HepG2 (cell line): ENCODE results near the gene ZNF442. TPM values are rescaled to one million over a fixed set of nuclear protein-coding genes. Genes with fewer than 3 reads are reported as not detected.

Experiments used
- ATRX ChIP-seq: sonication (generic); formaldehyde crosslinking; IDR thresholded peaks from 2 replicates; pipeline ENCODE4 v1.4.0; 2020; ENCODE audit warnings: missing genetic modification reagents, borderline replicate concordance
- EHMT2 ChIP-seq: fragments of 200-600 bp; sonication (generic); IDR thresholded peaks from 2 replicates; pipeline ENCODE4 v1.7.0; 2017; ENCODE audit warnings: antibody characterized with exemption, low read depth, low read length, borderline replicate concordance
- FOXK2 ChIP-seq: fragments of 450-650 bp; IDR thresholded peaks from 2 replicates; pipeline ENCODE4 v1.6.1; 2016
- GFI1 ChIP-seq: sonication (generic); formaldehyde crosslinking; IDR thresholded peaks from 2 replicates; pipeline ENCODE4 v1.5.0; 2020; ENCODE audit warnings: missing genetic modification reagents, mild to moderate bottlenecking, borderline replicate concordance
- ISL2 ChIP-seq: sonication (generic); formaldehyde crosslinking; IDR thresholded peaks from 2 replicates; pipeline ENCODE4 v1.5.0; 2020; ENCODE audit warnings: missing genetic modification reagents
- KLF11 ChIP-seq: IDR thresholded peaks from 2 replicates; pipeline ENCODE4 v1.6.1; 2016; ENCODE audit warnings: missing compliant biosample characterization
- MAFK ChIP-seq, 2 experiments: IDR thresholded peaks in 1 of 2; conservative IDR thresholded peaks in 1 of 2; 2 replicates each; pipeline ENCODE4 v1.6.1; 2011; ENCODE audit warnings: improper control_type of control experiment in 2 of 2, low read length in 2 of 2
- MEIS1 ChIP-seq: sonication (generic); formaldehyde crosslinking; IDR thresholded peaks from 2 replicates; pipeline ENCODE4 v1.9.0; 2021; ENCODE audit warnings: mild to moderate bottlenecking, missing genetic modification reagents, moderate library complexity, borderline replicate concordance
- MEIS2 ChIP-seq: sonication (generic); formaldehyde crosslinking; IDR thresholded peaks from 2 replicates; pipeline ENCODE4 v1.9.0; 2021; ENCODE audit warnings: mild to moderate bottlenecking, missing genetic modification reagents
- NFE2L1 ChIP-seq: sonication (generic); formaldehyde crosslinking; IDR thresholded peaks from 2 replicates; pipeline ENCODE4 v1.4.0; 2020; ENCODE audit warnings: missing genetic modification reagents, mild to moderate bottlenecking, borderline replicate concordance
- POLR2A ChIP-seq, 2 experiments: IDR thresholded peaks; 2 replicates each; pipeline ENCODE4 v1.6.1; 2011; ENCODE audit warnings: low read depth in 2 of 2, low read length in 2 of 2, mild to moderate bottlenecking in 1 of 2, moderate library complexity in 1 of 2; ENCODE audit not compliant: insufficient read depth in 1 of 2
- RXRB ChIP-seq: IDR thresholded peaks from 2 replicates; pipeline ENCODE4 v1.6.1; 2016; ENCODE audit warnings: borderline replicate concordance, missing genetic modification reagents, missing compliant biosample characterization
- TBP ChIP-seq: sonication (generic); formaldehyde crosslinking; IDR thresholded peaks from 2 replicates; pipeline ENCODE4 v1.5.0; 2020; ENCODE audit warnings: missing genetic modification reagents
- TCF7 ChIP-seq: sonication (generic); IDR thresholded peaks from 2 replicates; pipeline ENCODE4 v1.6.1; 2016; ENCODE audit warnings: antibody characterized with exemption, low read depth
- ZFP36 ChIP-seq: fragments of 150-350 bp; IDR thresholded peaks from 2 replicates; pipeline ENCODE4 v1.6.1; 2018; ENCODE audit warnings: borderline replicate concordance, low read length, low read depth; ENCODE audit not compliant: partially characterized antibody
- ZFP36L1 ChIP-seq: sonication (generic); formaldehyde crosslinking; IDR thresholded peaks from 2 replicates; pipeline ENCODE4 v1.8.0; 2022; ENCODE audit warnings: mild to moderate bottlenecking, missing genetic modification reagents, moderate library complexity
- ZIK1 ChIP-seq: sonication (generic); formaldehyde crosslinking; IDR thresholded peaks from 2 replicates; pipeline ENCODE4 v1.5.0; 2020; ENCODE audit warnings: mild to moderate bottlenecking, low read depth, missing genetic modification reagents, borderline replicate concordance
- ZNF10 ChIP-seq: sonication (generic); formaldehyde crosslinking; IDR thresholded peaks from 2 replicates; pipeline ENCODE4 v1.4.0; 2020; ENCODE audit warnings: mild to moderate bottlenecking, low read depth, missing genetic modification reagents, borderline replicate concordance
- ZNF180 ChIP-seq: sonication (generic); formaldehyde crosslinking; IDR thresholded peaks from 2 replicates; pipeline ENCODE4 v1.4.0; 2020; ENCODE audit warnings: low read depth, missing genetic modification reagents, borderline replicate concordance
- ZNF205 ChIP-seq: IDR thresholded peaks from 2 replicates; pipeline ENCODE4 v1.6.1; 2018; ENCODE audit warnings: missing biosample characterization, missing genetic modification reagents
- ZNF430 ChIP-seq: sonication (generic); formaldehyde crosslinking; IDR thresholded peaks from 2 replicates; pipeline ENCODE4 v1.9.0; 2021; ENCODE audit warnings: mild to moderate bottlenecking, missing genetic modification reagents
- ZNF607 ChIP-seq: sonication (generic); formaldehyde crosslinking; IDR thresholded peaks from 2 replicates; pipeline ENCODE4 v1.5.1; 2020; ENCODE audit warnings: missing genetic modification reagents, mild to moderate bottlenecking, borderline replicate concordance
- ZNF772 ChIP-seq: sonication (generic); formaldehyde crosslinking; IDR thresholded peaks from 2 replicates; pipeline ENCODE4 v1.5.0; 2020; ENCODE audit warnings: mild to moderate bottlenecking, missing genetic modification reagents
- ZNF850 ChIP-seq: sonication (generic); formaldehyde crosslinking; conservative IDR thresholded peaks from 2 replicates; pipeline ENCODE4 v1.9.0; 2021; ENCODE audit warnings: mild to moderate bottlenecking, missing genetic modification reagents
- polyA plus RNA-seq, 8 experiments: library from polyadenylated mRNA; depleted of rRNA in 3 of 8; stranded (reverse) in 7 of 8; unstranded in 1 of 8; fragments of >200 nt; fragmentation: Illumina TruSeq in 4 of 8; extraction: Trizol in 4 of 8; gene quantifications; 2 replicates each; pipeline versions ENCODE4 v1.2.1 to v1.2.3, GENCODE V29; 2011 to 2016; ENCODE audit warnings: low read depth in 4 of 8, missing spikeins in 1 of 8, mixed read lengths in 1 of 8; ENCODE audit not compliant: insufficient read depth in 1 of 8
- total RNA-seq, 5 experiments: library from RNA; depleted of rRNA; stranded (reverse); fragments of >200 nt; fragmentation: Illumina TruSeq; extraction: Trizol; gene quantifications; 2 replicates each; pipeline ENCODE4 v1.2.3, GENCODE V29; 2016; ENCODE audit warnings: low read depth in 1 of 5
- TF ChIP-seq, protein P1 (sequence below): sonication (generic); formaldehyde crosslinking; IDR thresholded peaks from 2 replicates; pipeline ENCODE4 v1.5.0; 2020; ENCODE audit warnings: missing genetic modification reagents, mild to moderate bottlenecking, borderline replicate concordance
- TF ChIP-seq, protein P2 (sequence below): sonication (generic); formaldehyde crosslinking; IDR thresholded peaks from 2 replicates; pipeline ENCODE4 v1.4.0; 2020; ENCODE audit warnings: missing genetic modification reagents, borderline replicate concordance
- TF ChIP-seq, protein P3 (sequence below): sonication (generic); formaldehyde crosslinking; IDR thresholded peaks from 2 replicates; pipeline ENCODE4 v1.4.0; 2020; ENCODE audit warnings: missing genetic modification reagents
- TF ChIP-seq, protein P4 (sequence below): sonication (generic); formaldehyde crosslinking; IDR thresholded peaks from 2 replicates; pipeline ENCODE4 v1.5.1; 2020; ENCODE audit warnings: missing genetic modification reagents, mild to moderate bottlenecking, borderline replicate concordance

Gene ZNF442
- total and polyA plus RNA-seq, 2 of the 13 experiments (the other 11 are each of a cell fraction or from before 2014, with no cell fraction given) = 1.0 to 6.0 TPM

DNA sequence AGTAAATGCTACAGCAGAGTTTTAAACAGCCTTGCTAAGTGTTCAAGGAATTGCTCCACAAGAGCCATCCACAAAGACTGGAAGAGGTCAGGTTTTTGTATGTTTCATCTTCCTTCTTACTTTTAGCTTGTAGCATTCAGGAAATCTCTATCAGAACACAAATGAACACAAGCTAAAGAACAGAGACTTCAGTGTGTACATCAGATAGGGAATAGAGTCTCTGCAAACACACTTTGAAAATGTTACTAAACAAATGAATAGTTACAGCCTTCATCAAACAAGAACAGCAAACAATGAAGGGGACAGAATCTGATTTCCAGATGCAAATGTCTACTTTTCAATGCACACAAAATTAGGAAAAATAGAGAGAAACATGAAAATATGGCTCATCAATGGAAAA, 39.8 kb downstream of the ZNF442 start (continued):
- no peak for TF ChIP-seq KLF11 (CRISPR knock-in tag)
- no peak for TF ChIP-seq ZNF850
- peak; percentile 61; the same call in 1 of the 2 replicates for TF ChIP-seq FOXK2
- no peak for TF ChIP-seq MAFK (conservative IDR thresholded peaks at IDR 0.05 in 1 of 2, IDR thresholded peaks at IDR 0.05 in 1 of 2; ENCODE audit: low read length in 2 of 2)
- TF ChIP-seq, protein P1, sequence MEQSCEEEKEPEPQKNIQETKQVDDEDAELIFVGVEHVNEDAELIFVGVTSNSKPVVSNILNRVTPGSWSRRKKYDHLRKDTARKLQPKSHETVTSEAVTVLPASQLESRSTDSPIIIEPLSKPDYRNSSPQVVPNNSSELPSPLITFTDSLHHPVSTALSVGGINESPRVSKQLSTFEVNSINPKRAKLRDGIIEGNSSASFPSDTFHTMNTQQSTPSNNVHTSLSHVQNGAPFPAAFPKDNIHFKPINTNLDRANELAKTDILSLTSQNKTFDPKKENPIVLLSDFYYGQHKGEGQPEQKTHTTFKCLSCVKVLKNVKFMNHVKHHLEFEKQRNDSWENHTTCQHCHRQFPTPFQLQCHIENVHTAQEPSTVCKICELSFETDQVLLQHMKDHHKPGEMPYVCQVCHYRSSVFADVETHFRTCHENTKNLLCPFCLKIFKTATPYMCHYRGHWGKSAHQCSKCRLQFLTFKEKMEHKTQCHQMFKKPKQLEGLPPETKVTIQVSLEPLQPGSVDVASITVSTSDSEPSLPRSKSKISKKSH (CRISPR knock-in tag) = no peak
- TF ChIP-seq ZNF10 = no peak
- no peak for TF ChIP-seq ATRX (CRISPR knock-in tag)
- TF ChIP-seq, protein P2, sequence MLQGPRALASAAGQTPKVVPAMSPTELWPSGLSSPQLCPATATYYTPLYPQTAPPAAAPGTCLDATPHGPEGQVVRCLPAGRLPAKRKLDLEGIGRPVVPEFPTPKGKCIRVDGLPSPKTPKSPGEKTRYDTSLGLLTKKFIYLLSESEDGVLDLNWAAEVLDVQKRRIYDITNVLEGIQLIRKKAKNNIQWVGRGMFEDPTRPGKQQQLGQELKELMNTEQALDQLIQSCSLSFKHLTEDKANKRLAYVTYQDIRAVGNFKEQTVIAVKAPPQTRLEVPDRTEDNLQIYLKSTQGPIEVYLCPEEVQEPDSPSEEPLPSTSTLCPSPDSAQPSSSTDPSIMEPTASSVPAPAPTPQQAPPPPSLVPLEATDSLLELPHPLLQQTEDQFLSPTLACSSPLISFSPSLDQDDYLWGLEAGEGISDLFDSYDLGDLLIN = no peak
- TF ChIP-seq ZNF772 (CRISPR knock-in tag) = no peak
- no peak for TF ChIP-seq TBP (CRISPR knock-in tag)
- TF ChIP-seq, protein P3, sequence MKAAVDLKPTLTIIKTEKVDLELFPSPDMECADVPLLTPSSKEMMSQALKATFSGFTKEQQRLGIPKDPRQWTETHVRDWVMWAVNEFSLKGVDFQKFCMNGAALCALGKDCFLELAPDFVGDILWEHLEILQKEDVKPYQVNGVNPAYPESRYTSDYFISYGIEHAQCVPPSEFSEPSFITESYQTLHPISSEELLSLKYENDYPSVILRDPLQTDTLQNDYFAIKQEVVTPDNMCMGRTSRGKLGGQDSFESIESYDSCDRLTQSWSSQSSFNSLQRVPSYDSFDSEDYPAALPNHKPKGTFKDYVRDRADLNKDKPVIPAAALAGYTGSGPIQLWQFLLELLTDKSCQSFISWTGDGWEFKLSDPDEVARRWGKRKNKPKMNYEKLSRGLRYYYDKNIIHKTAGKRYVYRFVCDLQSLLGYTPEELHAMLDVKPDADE (CRISPR knock-in tag) = no peak
- TF ChIP-seq NFE2L1 = no peak
- TF ChIP-seq EHMT2 = no peak
- TF ChIP-seq, protein P4, sequence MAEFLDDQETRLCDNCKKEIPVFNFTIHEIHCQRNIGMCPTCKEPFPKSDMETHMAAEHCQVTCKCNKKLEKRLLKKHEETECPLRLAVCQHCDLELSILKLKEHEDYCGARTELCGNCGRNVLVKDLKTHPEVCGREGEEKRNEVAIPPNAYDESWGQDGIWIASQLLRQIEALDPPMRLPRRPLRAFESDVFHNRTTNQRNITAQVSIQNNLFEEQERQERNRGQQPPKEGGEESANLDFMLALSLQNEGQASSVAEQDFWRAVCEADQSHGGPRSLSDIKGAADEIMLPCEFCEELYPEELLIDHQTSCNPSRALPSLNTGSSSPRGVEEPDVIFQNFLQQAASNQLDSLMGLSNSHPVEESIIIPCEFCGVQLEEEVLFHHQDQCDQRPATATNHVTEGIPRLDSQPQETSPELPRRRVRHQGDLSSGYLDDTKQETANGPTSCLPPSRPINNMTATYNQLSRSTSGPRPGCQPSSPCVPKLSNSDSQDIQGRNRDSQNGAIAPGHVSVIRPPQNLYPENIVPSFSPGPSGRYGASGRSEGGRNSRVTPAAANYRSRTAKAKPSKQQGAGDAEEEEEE (CRISPR knock-in tag) = no peak
- TF ChIP-seq ZIK1 (CRISPR knock-in tag) = no peak
- TF ChIP-seq ZNF180 (CRISPR knock-in tag) = no peak
- no peak for TF ChIP-seq MEIS1 (CRISPR knock-in tag)
- TF ChIP-seq ISL2 = peak; percentile 89
- no peak for TF ChIP-seq POLR2A (IDR thresholded peaks at IDR 0.05; ENCODE audit: insufficient read depth in 1 of 2, low read depth in 2 of 2, low read length in 2 of 2)
- TF ChIP-seq ZFP36L1 (CRISPR knock-in tag) = no peak
- no peak for TF ChIP-seq ZNF430
- TF ChIP-seq GFI1 (CRISPR knock-in tag) = peak; percentile 77; the same call in 1 of the 2 replicates
- TF ChIP-seq TCF7 = peak; percentile 83
- TF ChIP-seq ZNF205 (CRISPR knock-in tag) = no peak
- no peak for TF ChIP-seq ZNF607
- TF ChIP-seq ZFP36 = no peak
- no peak for TF ChIP-seq MEIS2 (CRISPR knock-in tag)
- peak; percentile 51; the same call in 1 of the 2 replicates for TF ChIP-seq RXRB (CRISPR knock-in tag)
